Body of pancreas (tissue), 4 donors: ENCODE results near the gene PHLDA2. TPM values are rescaled to one million over a fixed set of nuclear protein-coding genes. Genes with fewer than 3 reads are reported as not detected.

Experiments used
- ATAC-seq: fragments of 150-250 bp; one replicate; pipeline ENCODE4 v1.9.1; 2016
- DNase-seq, 4 donors: peaks; one replicate each; pipeline ENCODE4 v3.0.0-alpha.2; 2019
- H3K27ac ChIP-seq, 4 donors: fragments of 200-600 bp; sonication (generic); 1 replicate in 3 of 4; 2 replicates in 1 of 4; pipeline versions ENCODE4 v1.5.1 to v1.6.1; 2016 to 2019; ENCODE audit warnings: mild to moderate bottlenecking in 1 of 4, mixed read lengths in 1 of 4, moderate library complexity in 1 of 4
- H3K27me3 ChIP-seq, 2 donors: fragments of 200-600 bp; sonication (generic); one replicate each; pipeline ENCODE4 v1.6.0; 2016; ENCODE audit warnings: mild to moderate bottlenecking in 1 of 2
- H3K36me3 ChIP-seq, 2 donors: fragments of 200-600 bp; sonication (generic); replicated peaks in 1 of 2; 2 replicates each; pipeline ENCODE4 v1.5.1; 2016; ENCODE audit warnings: low read depth in 2 of 2; ENCODE audit not compliant: insufficient read depth in 1 of 2
- H3K4me1 ChIP-seq: fragments of 200-600 bp; sonication (generic); one replicate; pipeline ENCODE4 v1.6.0; 2016
- H3K4me3 ChIP-seq, 2 donors: fragments of 200-600 bp; sonication (generic); 1 replicate in 1 of 2; 2 replicates in 1 of 2; pipeline ENCODE4 v1.5.1; 2016 to 2019
- H3K9me3 ChIP-seq, 3 donors: fragments of 200-600 bp; sonication (generic); 1 replicate in 2 of 3; 2 replicates in 1 of 3; pipeline ENCODE4 v1.5.1; 2016
- POLR2A ChIP-seq, 3 donors: fragments of 450-650 bp; IDR thresholded peaks; one replicate each; pipeline ENCODE4 v1.6.1; 2016; ENCODE audit warnings: antibody characterized with exemption in 3 of 3, mild to moderate bottlenecking in 2 of 3
- WGBS, 2 donors: methylation state at CpG; one replicate each; pipeline ENCODE4 v1.1.5; 2017; 5-methylcytosine and 5-hydroxymethylcytosine counted together
- intact Hi-C: fragments of 100-400 bp; cut with DNase I; formaldehyde crosslinking; loops from one replicate; pipeline ENCODE4 v1.15.1; 2023
- total RNA-seq, 2 donors: library from RNA; depleted of rRNA; stranded (reverse); fragments of >200 nt; gene quantifications; one replicate each; pipeline ENCODE4 v1.1.0, GENCODE V29; 2016
- TF ChIP-seq, protein P1 (sequence below), 7 experiments: fragments of 450-650 bp in 4 of 7; fragments of 200-600 bp in 3 of 7; sonication (generic) in 3 of 7; IDR thresholded peaks; one replicate each; pipeline ENCODE4 v1.5.1; 2016 to 2019; ENCODE audit warnings: antibody characterized with exemption in 7 of 7

PHLDA2 gene
- total RNA-seq, 2 donors from 2014 or later: 4.2 TPM; not detected in 1

- no peak overlapping the region for H3K4me3 ChIP-seq
- ATAC-seq: no peak
- no peaks in the 10 kb centered on the region for H3K4me1 ChIP-seq
- DNase-seq: no peak
- H3K27me3 ChIP-seq: no peaks in the 10 kb centered on the region
- TF ChIP-seq POLR2A (IDR thresholded peaks at IDR 0.05): no peak
- TF ChIP-seq, protein P1, sequence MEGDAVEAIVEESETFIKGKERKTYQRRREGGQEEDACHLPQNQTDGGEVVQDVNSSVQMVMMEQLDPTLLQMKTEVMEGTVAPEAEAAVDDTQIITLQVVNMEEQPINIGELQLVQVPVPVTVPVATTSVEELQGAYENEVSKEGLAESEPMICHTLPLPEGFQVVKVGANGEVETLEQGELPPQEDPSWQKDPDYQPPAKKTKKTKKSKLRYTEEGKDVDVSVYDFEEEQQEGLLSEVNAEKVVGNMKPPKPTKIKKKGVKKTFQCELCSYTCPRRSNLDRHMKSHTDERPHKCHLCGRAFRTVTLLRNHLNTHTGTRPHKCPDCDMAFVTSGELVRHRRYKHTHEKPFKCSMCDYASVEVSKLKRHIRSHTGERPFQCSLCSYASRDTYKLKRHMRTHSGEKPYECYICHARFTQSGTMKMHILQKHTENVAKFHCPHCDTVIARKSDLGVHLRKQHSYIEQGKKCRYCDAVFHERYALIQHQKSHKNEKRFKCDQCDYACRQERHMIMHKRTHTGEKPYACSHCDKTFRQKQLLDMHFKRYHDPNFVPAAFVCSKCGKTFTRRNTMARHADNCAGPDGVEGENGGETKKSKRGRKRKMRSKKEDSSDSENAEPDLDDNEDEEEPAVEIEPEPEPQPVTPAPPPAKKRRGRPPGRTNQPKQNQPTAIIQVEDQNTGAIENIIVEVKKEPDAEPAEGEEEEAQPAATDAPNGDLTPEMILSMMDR (IDR thresholded peaks at IDR 0.05): no peak
- no peaks in the 10 kb centered on the region for H3K9me3 ChIP-seq
- no peaks in the 10 kb centered on the region for H3K36me3 ChIP-seq
- H3K27ac ChIP-seq: no peak overlapping the region
- WGBS, 2 donors: 84% methylated on average over 18 of the region's 29 CpGs; no CpG with 5 or more reads in 1 of the 2 donors
- intact Hi-C loops: no loop called here
Measured at GRCh38 chr11:2921742-2922493, 7.3 kb downstream of the PHLDA2 start.

DNA sequence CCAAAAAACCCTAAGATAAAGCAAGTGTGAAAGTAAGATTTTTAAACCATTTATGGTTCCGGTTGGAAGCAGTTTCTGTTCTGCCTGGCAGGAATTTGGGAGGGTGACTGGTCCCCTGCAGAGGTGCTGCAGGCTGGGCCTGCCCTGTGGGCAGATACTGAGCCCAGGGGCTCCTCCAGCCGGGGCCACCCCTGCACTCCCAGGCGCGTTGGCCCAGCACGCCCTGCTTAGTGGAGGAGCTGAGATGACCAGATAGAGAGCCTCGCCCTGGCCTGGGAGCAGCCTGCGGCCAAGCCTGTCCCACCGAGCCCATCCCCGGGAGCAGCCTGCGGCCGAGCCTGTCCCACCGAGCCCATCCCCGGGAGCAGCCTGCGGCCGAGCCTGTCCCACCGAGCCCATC lies 8.0 kb downstream of the PHLDA2 start:
- ATAC-seq (no peak), DNase-seq (no peak)
- H3K9me3 ChIP-seq: no peaks in the 10 kb centered on the region
- no peaks in the 10 kb centered on the region for H3K36me3 ChIP-seq
- no peak overlapping the region for H3K27ac ChIP-seq
- no peaks in the 10 kb centered on the region for H3K27me3 ChIP-seq
- H3K4me3 ChIP-seq: no peak overlapping the region
- TF ChIP-seq POLR2A (IDR thresholded peaks at IDR 0.05): no peak
- TF ChIP-seq, protein P1 (IDR thresholded peaks at IDR 0.05): no peak
- intact Hi-C loops: no loop called here
- H3K4me1 ChIP-seq: no peaks in the 10 kb centered on the region
- 89% methylated on average over 9 to 10 of the region's 16 CpGs for WGBS, 2 donors

- Histone ChIP-seq H3K27ac (no peak overlapping the region), H3K27me3 (no peaks in the 10 kb centered on the region), H3K4me3 (no peak overlapping the region), H3K9me3 (no peaks in the 10 kb centered on the region), H3K36me3 (no peaks in the 10 kb centered on the region), H3K4me1 (no peaks in the 10 kb centered on the region)
- no peak for TF ChIP-seq POLR2A (IDR thresholded peaks at IDR 0.05)
- TF ChIP-seq, protein P1 (IDR thresholded peaks at IDR 0.05): no peak
- DNase-seq (no peak), ATAC-seq (no peak)
- intact Hi-C loops: no loop called here
- 87 to 93% methylated on average over 8 to 12 of the region's 12 CpGs for WGBS, 2 donors
Measured at GRCh38 chr11:2920343-2920742, 8.9 kb downstream of the PHLDA2 start.

DNA sequence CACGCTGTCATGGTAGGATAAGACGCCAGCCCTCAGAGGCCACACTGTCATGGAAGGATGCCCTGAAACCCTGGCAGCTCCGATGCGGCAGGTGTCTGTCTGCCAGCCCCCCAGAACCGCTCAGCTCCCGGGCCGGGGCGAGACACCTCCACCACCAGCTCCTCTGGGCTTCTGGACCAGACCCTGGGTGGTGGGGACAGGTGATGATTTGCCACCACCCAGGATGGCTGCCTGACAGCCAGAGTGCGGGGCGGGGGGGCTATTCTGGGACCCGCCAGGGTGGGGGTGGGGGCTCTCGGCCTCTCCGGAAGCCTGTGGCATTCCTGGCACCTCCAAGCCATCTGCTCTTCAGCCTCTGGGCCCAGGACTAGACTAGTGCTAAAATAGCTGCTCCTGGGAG lies 9.4 kb downstream of the PHLDA2 start:
- Histone ChIP-seq H3K36me3 (no peaks in the 10 kb centered on the region), H3K9me3 (no peaks in the 10 kb centered on the region), H3K27me3 (no peaks in the 10 kb centered on the region), H3K27ac (no peak overlapping the region), H3K4me3 (no peak overlapping the region), H3K4me1 (no peaks in the 10 kb centered on the region)
- ATAC-seq (no peak), DNase-seq (no peak)
- 81 to 87% methylated on average over 3 to 8 of the region's 13 CpGs for WGBS, 2 donors
- intact Hi-C loops: no loop called here
- no peak for TF ChIP-seq POLR2A (IDR thresholded peaks at IDR 0.05)
- TF ChIP-seq, protein P1 (IDR thresholded peaks at IDR 0.05): no peak

- TF ChIP-seq, protein P1 (IDR thresholded peaks at IDR 0.05): no peak
- TF ChIP-seq POLR2A (IDR thresholded peaks at IDR 0.05): no peak
- intact Hi-C loops: no loop called here
- DNase-seq (no peak), ATAC-seq (no peak)
- Histone ChIP-seq H3K4me1 (no peaks in the 10 kb centered on the region), H3K27ac (no peak overlapping the region), H3K27me3 (no peaks in the 10 kb centered on the region), H3K4me3 (no peak overlapping the region), H3K36me3 (no peaks in the 10 kb centered on the region), H3K9me3 (no peaks in the 10 kb centered on the region)
- 70 to 84% methylated on average over 2 to 9 of the region's 9 CpGs for WGBS, 2 donors
Measured at GRCh38 chr11:2919188-2919587, 10.0 kb downstream of the PHLDA2 start.
